Liver (tissue), 9 donors: ENCODE measurements around the gene FCGR1A. TPM values are rescaled to one million over a fixed set of nuclear protein-coding genes. Genes with fewer than 3 reads are reported as not detected.
"Not testable (repeated sequence)": the region's sequence is repeated elsewhere in the genome, so short reads cannot be mapped to it uniquely, and the experiment has no call there.

Experiments
- DNase-seq: peaks from one replicate; pipeline ENCODE4 v3.0.0-alpha.2; 2017; ENCODE audit warnings: low spot score
- H3K27ac ChIP-seq, 2 donors: one replicate each; pipeline ENCODE4 v1.7.0; 2013; ENCODE audit warnings: inconsistent platforms in 2 of 2, low read length in 2 of 2, control low read depth in 1 of 2, low read depth in 1 of 2, mild to moderate bottlenecking in 1 of 2
- H3K27me3 ChIP-seq, 4 donors: one replicate each; pipeline versions ENCODE4 v1.6.1 to v1.7.0; 2013; ENCODE audit warnings: low read length in 3 of 4, inconsistent platforms in 1 of 4, mild to moderate bottlenecking in 1 of 4, moderate library complexity in 1 of 4; ENCODE audit not compliant: control insufficient read depth in 4 of 4, insufficient read depth in 4 of 4
- H3K36me3 ChIP-seq, 4 donors: one replicate each; pipeline versions ENCODE4 v1.6.1 to v1.7.0; 2013; ENCODE audit warnings: low read length in 3 of 4, mild to moderate bottlenecking in 3 of 4, low read depth in 1 of 4, moderate library complexity in 1 of 4; ENCODE audit not compliant: control insufficient read depth in 4 of 4, insufficient read depth in 3 of 4
- H3K4me1 ChIP-seq, 4 donors: one replicate each; pipeline versions ENCODE4 v1.6.1 to v1.7.0; 2013; ENCODE audit warnings: low read length in 3 of 4, mild to moderate bottlenecking in 3 of 4, moderate library complexity in 1 of 4; ENCODE audit not compliant: control insufficient read depth in 4 of 4, insufficient read depth in 4 of 4
- H3K4me3 ChIP-seq, 3 donors: one replicate each; pipeline versions ENCODE4 v1.6.1 to v1.7.0; 2013; ENCODE audit warnings: low read length in 3 of 3, control low read depth in 1 of 3, low read depth in 1 of 3, mild to moderate bottlenecking in 1 of 3
- H3K9ac ChIP-seq, 2 donors: one replicate each; pipeline ENCODE4 v1.7.0; 2013; ENCODE audit warnings: low read length in 2 of 2, mild to moderate bottlenecking in 2 of 2, moderate library complexity in 2 of 2, control low read depth in 1 of 2, low read depth in 1 of 2
- H3K9me3 ChIP-seq, 4 donors: one replicate each; pipeline versions ENCODE4 v1.6.1 to v1.7.0; 2013; ENCODE audit warnings: low read length in 3 of 4; ENCODE audit not compliant: control insufficient read depth in 4 of 4
- RAD21 ChIP-seq, 2 donors: IDR thresholded peaks; 2 replicates each; pipeline ENCODE4 v1.6.1; 2016; ENCODE audit warnings: antibody characterized with exemption in 2 of 2, mild to moderate bottlenecking in 2 of 2
- WGBS: extraction: QIAGEN DNeasy Blood & Tissue Kit; methylation state at CpG from one replicate; pipeline ENCODE4 v1.1.7; 2013; 5-methylcytosine and 5-hydroxymethylcytosine counted together
- polyA plus RNA-seq, 2 donors: library from polyadenylated mRNA; stranded (reverse) in 1 of 2; unstranded in 1 of 2; fragments of 200-250 nt in 1 of 2; fragments of >200 nt in 1 of 2; fragmentation: Nextera tagmentation in 1 of 2; extraction: Ambion mirVana in 1 of 2; gene quantifications; one replicate each; pipeline versions ENCODE4 v1.2.1 to v1.2.3, GENCODE V29; 2013 to 2015
- total RNA-seq, 2 donors: library from RNA; depleted of rRNA; stranded (reverse); fragments of >200 nt; gene quantifications; one replicate each; pipeline ENCODE4 v1.2.3, GENCODE V29; 2014
- TF ChIP-seq, protein P1 (sequence below): fragments of 150-350 bp; IDR thresholded peaks from 2 replicates; pipeline ENCODE4 v1.5.1; 2017; ENCODE audit warnings: improper control_type of control experiment, low read depth, low read length; ENCODE audit not compliant: missing input control
- donor health status: healthy.
- donor health status: healthy.
- donor health status: healthy.
- donor health status: healthy.
- donor health status: healthy.

Gene FCGR1A
- total and polyA plus RNA-seq, 4 donors: 1.6 to 4.5 (median 3.0) TPM

DNA sequence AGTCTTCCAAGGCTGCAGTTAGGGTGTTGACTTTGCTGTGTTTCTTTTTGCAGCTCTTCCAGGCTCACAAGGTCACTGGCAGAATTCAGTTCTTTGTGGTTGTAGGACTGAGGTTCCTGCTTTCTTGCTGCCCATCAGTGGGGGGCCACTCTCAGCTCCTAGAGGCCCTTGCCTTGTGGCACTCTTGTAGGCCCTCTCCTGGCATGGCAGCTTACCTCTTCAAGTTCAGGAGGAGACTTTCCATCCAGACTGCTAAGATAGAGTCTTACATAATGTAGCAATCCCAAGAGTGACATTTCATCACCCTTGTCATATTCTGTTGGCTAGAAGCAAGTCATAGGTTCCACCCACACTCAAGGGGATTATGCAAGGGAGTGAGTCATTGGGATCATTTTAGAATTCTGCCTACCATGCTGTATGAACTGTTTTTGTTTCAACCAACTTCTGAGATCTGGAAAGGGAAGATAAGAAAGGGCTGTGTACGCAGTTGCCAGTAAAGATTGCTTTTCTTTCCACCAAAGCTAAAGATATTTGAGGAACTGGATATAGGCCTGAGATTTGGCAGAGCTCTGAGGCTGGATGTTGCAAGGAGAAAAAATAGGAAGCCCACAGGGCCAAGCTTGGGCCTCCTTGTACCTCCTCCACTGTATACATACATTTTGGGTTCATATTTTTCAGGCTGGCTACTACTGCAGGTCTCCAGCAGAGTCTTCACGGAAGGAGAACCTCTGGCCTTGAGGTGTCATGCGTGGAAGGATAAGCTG, 5.4 kb downstream of the FCGR1A start:
- H3K9me3 ChIP-seq, H3K4me1 ChIP-seq, H3K36me3 ChIP-seq, H3K27ac ChIP-seq, H3K4me3 ChIP-seq, H3K27me3 ChIP-seq, DNase-seq, H3K9ac ChIP-seq: not testable (repeated sequence)
- WGBS: 95% methylated on average over 3 of the region's 3 CpGs

DNA sequence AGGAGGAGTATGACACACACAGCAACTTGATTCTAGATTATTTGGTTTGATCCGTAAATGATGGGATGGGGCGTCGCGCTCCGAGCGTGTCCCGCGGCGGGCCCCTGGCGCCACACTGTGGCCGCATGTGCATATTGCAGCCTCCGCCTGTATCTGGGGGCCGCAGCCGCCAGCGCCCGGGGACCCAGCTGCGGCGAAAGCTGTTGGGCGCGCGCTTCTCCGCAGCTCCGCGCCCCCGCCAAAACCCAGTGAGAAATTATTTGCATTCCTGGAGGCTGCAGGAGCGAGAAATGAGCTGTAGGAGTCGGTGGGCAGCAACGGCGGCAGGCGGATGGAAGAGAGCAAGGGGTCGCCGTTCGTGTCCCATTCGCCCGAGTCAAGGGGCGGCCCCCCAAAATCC, 10.0 kb downstream of the FCGR1A start:
- H3K9me3 ChIP-seq: not testable (repeated sequence)
- 0% methylated on average over 29 of the region's 36 CpGs for WGBS

GRCh38 chr1:149792912-149793515, 10.5 kb downstream of the FCGR1A start:
- not testable (repeated sequence) for H3K4me3 ChIP-seq, H3K9ac ChIP-seq, H3K27ac ChIP-seq, H3K4me1 ChIP-seq, H3K27me3 ChIP-seq, H3K36me3 ChIP-seq, H3K9me3 ChIP-seq
- TF ChIP-seq, protein P1, sequence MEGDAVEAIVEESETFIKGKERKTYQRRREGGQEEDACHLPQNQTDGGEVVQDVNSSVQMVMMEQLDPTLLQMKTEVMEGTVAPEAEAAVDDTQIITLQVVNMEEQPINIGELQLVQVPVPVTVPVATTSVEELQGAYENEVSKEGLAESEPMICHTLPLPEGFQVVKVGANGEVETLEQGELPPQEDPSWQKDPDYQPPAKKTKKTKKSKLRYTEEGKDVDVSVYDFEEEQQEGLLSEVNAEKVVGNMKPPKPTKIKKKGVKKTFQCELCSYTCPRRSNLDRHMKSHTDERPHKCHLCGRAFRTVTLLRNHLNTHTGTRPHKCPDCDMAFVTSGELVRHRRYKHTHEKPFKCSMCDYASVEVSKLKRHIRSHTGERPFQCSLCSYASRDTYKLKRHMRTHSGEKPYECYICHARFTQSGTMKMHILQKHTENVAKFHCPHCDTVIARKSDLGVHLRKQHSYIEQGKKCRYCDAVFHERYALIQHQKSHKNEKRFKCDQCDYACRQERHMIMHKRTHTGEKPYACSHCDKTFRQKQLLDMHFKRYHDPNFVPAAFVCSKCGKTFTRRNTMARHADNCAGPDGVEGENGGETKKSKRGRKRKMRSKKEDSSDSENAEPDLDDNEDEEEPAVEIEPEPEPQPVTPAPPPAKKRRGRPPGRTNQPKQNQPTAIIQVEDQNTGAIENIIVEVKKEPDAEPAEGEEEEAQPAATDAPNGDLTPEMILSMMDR: peak; percentile 62
- WGBS: 6% methylated on average over 36 of the region's 52 CpGs
- peak; percentile 79 for DNase-seq

More for the DNA sequence above, 10.0 kb downstream of the FCGR1A start:
- not testable (repeated sequence) for H3K36me3 ChIP-seq, H3K9ac ChIP-seq, H3K27ac ChIP-seq, H3K27me3 ChIP-seq, H3K4me1 ChIP-seq
- peak overlapping the region in 1 of 3 donors; percentile 28 for H3K4me3 ChIP-seq
- peak in 1 of 2 donors; percentile 14 for TF ChIP-seq RAD21 (IDR thresholded peaks at IDR 0.05)
- TF ChIP-seq, protein P1: peak; percentile 26
- peak; percentile 58 for DNase-seq

GRCh38 chr1:149793885-149794284, 11.4 kb downstream of the FCGR1A start:
- not testable (repeated sequence) for H3K36me3 ChIP-seq, H3K9me3 ChIP-seq, H3K9ac ChIP-seq, H3K27ac ChIP-seq, H3K4me1 ChIP-seq, H3K27me3 ChIP-seq, DNase-seq, H3K4me3 ChIP-seq
- WGBS: 84% methylated on average over 5 of the region's 5 CpGs

GRCh38 chr1:149801628-149802027, 19.1 kb downstream of the FCGR1A start:
- WGBS: 96% methylated on average over 1 of the region's 3 CpGs
- H3K4me1 ChIP-seq, H3K36me3 ChIP-seq, DNase-seq, H3K27me3 ChIP-seq, H3K27ac ChIP-seq, H3K9me3 ChIP-seq, H3K4me3 ChIP-seq, H3K9ac ChIP-seq: not testable (repeated sequence)

DNA sequence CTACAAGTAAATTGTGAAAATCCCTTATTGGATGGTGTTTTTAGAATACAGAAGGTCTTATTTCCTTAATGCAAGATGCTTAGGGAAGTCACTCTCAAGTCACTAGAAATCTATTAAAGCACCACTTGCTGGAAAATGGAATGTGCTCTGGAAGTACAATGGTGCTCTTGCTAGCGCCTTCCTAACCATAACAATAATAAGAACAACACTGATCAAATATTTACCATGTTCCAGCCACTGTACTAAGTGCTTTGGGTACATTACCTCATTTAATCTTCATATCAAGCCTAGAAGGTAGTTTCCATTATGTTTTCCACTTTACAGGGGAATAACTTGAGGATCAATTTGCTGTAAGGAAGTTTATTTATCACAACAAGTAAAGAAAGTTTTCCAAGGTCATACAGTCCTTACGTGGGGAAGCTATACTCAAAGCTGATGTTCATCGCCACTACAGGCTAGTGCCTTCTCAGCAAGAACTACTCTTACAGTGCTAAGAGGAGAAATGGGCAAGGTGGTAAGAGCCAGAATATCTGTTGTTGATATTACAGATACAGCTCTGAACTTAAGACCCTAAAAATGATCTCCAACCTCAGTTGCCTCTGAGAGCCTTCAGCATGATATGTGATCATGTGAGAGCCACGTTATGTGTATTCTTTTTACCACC, 22.1 kb downstream of the FCGR1A start:
- H3K9ac ChIP-seq, H3K9me3 ChIP-seq, DNase-seq, H3K27me3 ChIP-seq, H3K36me3 ChIP-seq, H3K4me1 ChIP-seq, H3K27ac ChIP-seq, H3K4me3 ChIP-seq: not testable (repeated sequence)
- WGBS: no CpG with 5 or more reads among the region's 4 CpGs
